Smooth muscle cell of the brain vasculature (primary cell): ENCODE results near the gene TGM1.

Source experiments
- DNase-seq: peaks from one replicate; pipeline ENCODE4 v3.0.0-alpha.2; 2012; ENCODE audit warnings: low read depth, low spot score

Gene TGM1

DNA sequence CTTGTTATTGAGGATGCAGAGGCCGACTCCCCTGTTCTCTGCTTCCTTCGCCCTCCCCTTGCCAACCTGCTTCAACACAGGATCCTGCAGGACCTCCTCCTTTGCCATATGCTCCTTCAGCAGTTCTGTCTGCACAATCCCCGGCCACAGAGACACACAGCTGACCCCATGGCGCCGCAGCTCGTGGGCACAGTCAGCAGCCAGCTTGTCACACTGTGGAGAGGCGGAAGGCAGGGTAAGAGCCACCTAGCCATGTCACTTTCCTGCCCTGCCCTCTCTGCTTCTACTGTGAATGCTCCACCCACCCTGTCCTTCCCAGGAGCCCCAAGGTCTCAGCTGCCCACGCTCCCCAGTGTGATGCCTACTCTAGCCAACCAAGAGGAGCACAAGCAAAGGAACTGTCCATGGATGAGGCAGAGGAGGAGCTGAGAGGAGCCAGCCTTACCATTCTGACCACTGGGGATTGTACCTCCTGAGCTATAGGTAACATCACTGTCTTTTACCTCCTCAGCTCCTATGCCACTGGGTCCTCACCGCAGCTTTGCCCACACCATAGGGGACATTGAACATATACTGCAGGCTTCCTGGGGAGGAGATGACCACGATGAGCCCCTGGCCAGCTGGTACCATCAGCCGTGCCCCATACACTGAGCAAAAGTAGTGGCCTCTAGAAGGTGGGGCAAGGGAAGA lies 29.3 kb upstream of the TGM1 start:
- no peak for DNase-seq

DNA sequence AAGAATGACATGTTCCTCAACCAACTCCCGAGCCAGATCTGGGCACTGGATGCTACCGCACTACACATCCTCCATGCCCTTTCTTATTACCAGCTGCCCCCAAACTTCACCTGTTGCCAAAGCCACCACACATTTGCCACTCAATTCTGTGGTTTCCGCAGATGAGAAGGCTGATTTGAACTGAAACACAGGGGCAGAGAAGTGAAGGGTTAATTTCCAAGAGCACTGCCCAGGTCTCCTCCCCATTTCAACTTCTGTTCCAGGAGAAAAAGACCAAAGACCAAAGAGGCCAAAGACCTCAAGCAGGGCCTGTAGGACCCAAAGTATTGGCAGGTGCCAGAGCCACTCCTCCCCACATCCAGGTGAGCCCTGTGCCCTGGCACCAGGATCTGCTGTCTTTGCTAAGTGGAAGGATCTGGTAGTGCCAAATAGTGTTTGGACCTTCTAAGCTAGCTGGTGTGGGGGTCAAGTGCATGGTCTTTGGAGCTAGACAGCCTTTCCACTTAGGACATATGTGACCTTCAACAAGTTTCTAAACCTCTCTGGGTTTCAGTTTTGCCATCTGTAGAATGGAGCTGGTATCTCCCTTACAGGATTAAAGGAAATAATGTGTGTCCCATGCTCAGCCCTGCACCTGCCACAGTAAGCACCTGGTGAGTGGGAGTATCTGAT lies 28.6 kb upstream of the TGM1 start:
- DNase-seq = no peak

DNA sequence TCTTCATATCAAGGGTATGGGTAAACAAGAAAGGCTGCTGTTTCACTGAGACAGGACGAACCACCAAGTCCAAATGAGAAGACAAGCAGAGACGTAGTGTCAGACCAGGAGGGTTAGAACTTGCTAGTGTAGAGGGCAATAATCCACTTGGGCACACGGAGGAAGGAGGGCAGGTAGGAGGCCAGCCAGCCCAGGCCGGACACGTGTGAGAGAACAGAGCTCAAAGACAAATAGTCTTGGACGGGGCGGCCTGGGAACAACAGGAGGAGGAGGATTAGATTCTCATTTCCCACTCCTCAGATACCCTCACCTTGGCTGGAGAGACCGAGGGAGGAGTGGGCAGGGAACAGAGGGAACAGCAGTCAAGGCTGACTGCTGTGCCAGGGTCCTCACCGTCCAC lies 27.8 kb upstream of the TGM1 start:
- DNase-seq = no peak

DNA sequence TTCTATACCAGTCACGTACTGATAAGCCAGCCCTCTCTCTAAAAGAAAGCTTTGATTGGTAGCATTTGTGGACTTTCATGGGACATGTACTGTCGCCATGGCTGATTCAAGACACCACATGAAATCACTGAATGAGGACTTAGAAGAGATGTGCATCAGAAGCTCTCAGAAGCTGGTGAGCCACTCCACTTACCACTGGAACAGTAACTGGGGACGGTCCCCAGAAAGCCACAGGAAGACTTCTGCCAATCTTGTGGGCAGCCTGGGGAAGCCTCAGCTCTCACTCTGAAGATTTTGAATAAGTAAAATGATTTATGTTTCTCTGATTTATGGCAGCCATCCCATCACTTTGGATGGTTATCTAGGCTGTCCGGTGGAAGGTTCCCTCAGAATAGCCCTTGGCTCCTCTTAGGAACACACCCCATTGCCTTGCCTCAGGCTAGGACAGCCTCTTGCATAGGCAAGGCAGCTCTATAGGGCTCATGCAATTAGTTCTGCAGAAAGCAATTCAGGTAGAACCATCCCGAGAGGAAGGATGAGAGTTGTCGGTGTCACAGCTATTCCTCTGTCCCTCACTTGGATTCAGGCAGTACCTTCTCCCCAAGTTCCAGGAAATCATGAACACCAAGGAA lies 26.8 kb upstream of the TGM1 start:
- no peak for DNase-seq

DNA sequence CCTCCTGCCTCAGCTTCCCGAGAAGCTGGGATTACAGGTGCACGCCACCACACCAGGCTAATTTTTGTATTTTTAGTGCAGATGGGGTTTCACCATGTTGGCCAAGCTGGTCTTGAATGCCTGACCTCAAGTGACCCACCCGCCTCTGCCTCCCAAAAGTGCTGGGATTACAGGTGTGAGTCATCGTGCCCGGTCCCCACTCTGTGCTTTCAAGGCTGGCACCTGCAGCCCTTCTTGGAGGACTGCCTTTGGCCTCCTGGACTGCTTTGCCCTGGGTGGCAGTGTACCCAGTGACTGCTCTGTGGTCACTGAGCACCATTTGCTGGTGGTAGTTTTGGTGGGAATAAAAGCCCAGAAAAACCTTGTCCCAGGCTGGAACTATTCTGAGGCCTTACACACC lies 24.0 kb upstream of the TGM1 start:
- DNase-seq = no peak

DNA sequence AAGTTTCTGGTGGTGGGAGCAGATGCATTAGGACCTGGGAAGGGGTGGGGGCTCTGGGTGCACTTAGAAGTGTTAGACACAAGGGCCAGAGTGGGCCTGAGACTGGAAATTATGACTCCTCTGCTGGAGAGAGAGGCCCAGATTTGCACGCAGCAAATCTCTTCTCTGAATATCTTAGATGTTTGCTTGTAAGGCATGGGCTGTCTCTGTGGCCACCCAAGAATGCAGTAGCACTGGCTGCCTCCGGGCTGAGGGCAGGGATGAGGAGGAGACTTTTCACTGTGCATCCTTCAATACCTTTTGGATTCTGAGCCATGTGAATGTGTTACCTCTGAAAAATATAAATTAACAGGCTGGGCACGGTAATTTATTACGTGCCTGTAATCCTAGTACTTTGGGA lies 22.4 kb upstream of the TGM1 start:
- no peak for DNase-seq

DNA sequence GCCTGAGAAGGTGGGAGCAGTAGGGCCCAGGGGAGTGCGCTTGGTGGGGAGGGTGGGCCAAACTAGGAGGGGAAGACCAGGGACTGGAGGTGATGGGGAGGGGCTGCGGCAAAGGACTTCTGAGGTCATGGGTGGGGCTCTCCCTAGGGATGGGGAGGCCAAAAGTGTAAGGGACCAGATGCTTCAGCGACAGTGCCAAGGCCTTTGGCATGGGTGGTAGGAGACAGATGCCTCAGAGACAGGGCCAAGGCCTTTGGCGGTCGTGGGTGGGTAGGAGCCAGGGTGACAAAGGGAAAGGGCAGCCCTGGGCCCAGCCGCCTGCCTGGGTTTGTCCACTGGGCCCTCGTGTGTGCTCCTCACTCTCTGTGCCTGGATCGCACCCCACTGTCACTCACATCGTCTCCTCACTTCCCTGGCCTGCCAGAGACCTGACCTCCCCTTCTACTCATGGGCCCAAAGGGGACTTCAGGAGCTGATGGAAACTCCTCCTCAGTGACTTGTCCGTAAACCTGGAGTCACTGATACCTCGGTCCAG lies 21.6 kb upstream of the TGM1 start:
- DNase-seq = no peak

DNA sequence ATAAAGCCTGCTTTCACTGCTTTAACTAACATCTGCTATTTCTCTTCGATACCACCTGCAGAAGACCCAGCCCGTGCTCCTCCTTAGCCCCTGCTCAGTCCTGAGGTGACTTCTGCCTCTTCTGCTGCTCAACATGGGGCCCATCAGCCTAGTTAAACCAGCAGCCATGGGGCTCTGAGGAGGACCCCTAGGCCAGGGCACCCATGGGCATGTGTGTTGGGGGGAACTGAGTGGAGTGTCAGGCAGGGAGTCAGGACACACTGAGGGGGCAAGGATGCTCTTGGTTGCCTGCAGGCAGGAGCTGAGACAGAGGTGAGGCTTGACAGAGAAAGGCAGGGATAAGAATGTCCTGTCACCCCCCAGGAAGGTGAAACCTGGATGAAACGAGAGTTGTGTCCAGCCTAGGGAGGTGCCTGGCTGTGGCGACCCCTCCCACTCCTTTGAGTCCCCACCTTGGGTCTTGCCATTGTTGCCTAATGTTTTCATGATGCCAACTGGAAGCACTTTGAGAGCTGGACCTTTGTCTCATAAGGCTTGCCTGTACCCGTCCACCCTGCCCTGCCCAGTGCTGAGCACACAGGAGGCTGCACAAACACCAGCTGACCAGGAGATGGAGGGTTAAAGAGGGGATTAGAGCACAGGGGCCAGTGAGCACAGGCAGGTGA lies 21.0 kb upstream of the TGM1 start:
- no peak for DNase-seq

DNA sequence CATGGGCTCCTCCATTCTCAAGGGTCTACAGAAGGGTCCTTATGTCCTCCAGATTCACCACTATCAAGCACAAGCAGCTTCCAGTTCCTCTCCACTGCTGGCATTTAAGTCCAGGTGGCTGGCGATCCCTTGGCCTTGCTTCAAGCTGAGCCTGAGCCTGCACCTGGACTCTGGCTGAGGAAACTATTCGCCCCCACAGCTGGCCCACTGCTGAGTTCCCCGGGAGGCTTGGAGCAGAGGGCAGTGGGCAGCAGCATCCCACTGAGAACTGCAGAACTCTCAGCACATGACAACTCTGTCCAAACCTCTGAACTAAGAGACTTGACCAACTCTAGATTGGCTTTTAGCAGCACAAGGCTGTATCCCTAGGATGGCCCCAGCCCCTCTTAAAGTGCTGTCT lies 19.8 kb upstream of the TGM1 start:
- DNase-seq = no peak

DNA sequence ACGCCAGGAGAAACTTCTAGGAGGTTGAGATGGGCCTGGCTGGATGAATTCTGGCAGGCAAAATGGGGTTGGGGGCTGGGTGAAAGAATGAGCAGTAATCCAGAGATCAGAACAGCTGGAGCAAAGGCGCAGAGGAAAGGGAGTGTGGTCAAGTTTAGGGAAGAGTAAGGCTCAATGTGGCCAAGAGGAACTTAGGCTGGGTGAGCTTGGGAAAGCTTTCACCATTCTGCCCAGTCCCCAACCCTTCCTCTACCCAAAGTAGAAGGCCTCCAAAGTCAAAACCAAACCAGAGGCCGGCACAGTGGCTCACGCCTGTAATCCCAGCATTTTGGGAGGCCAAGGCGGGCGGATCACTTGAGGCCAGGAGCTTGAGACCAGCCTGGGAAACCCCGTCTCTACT lies 18.7 kb upstream of the TGM1 start:
- DNase-seq = no peak

DNA sequence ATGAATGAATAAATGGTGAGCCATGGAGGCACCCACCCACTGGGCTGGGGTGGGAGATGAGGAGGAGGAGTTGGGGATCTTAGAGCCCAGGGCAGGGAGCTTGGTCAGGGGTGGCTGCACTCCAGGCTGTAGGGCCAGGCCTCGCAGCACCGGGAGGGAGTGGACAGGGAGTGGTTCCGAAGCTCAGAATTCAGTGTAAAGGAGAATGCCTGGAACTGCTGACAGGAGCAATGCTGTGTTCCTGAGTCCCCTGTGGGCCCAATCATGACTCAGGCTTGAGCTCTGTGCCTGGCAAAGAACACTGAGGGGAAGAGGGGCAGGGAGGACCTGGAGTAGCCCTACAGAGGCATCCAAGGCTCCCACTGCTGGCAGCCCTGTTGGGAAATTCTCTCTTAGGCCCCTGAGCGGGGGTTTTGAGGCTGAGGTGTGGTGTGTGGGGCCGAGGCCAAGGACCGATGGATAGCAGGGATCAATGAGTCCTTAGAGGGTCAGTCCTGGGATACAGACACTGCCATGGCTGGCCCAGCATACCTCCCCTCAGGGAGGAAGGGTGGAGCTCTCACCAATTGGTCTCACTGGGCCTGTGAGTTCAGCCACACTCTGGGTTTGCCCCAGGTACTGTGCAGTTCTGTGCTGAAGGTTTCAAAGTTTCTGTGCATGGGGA lies 18.0 kb upstream of the TGM1 start:
- DNase-seq = no peak

DNA sequence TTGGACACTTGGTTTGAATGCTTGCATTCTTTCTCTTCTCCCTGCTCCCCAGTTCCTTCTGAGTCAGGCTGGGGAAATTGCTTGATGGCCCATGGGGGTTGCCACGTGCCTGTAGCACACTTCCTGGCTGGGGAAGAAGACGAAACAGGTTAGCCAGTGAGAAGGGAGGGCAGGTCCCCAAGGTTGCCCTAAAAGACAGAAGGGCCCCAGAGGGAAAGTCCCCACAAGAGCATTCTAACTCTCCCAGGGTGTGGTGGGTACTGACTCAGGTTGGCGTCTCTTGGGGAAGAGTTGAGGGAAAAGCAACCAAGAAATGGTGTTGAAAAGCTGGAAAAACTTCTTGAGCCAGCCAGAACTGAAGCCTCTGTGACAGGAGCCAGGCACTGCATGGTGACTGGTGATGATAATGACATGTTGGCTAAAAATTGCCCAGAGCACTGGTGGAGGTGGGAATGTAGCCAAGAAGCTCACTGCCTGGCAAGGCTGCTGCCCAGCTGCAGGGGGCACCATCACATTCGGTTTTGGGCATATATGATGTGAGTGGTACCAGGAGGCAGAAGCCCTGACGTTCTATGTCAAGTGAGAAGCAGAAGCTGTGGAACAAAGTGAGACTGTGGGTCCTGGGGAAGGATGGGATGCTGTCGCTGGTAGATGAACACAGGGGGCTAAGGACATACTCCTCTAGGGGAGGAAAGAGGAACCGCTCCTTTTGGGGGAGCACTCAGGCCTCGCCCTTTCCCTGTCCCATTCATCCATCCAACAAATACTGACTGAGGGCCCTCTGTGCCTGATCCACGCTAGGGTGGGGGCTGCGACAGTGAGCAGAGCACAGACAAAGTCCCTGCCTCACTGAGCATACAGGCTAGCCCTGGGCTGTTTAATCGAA lies 16.6 kb upstream of the TGM1 start:
- no peak for DNase-seq

DNA sequence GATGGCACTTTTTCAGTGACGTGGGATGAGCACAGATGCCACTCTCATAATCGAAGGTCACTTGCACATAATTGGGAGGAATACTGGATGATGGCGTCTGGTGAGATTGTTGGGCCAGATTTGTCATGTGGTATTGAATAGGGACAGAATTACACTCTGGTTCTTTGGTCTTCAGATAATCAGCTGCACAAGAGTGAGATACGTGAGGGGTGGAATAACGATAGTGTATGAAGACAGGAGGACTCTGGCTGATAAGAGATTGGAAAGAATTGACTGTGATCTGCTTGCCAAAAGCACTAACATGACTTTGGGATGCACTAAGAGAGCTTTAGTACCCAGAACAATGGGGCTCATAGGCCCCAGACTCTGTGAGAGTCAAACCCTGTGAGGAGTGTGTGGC lies 15.4 kb upstream of the TGM1 start:
- DNase-seq = no peak

DNA sequence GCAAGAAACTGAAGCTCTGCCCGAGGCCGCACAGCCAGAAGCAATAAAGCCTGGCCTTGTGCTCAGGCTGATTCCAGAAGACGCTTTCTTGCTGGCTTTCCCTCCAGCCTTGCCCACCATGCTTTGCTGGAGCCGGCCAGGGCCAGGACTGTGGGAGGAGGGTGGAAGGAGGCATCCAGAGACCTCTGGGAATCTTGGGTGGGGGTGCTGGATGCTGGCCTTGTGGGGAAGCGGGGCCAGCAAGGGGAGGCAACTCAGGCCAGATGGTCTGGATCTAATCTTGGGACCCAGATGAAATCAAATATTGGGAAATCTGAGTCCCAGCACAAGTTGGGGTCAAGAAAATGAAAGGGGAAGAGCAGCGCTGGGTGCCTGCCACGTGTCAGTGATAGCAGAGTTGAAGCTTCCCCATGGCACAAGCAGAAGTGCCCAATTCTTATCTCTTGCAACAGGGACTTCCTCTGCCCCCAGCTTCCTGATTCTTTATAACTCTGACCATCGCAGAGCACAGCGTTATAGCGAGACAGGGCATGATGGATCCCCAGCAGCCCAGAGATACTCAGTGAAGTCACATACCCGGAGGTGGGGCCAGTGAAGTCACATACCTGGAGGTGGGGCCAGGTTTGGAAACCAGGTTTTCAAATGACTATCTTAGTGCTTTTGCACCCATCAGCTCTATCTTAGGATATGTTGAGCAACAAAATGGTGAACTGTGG lies 14.8 kb upstream of the TGM1 start:
- no peak for DNase-seq

DNA sequence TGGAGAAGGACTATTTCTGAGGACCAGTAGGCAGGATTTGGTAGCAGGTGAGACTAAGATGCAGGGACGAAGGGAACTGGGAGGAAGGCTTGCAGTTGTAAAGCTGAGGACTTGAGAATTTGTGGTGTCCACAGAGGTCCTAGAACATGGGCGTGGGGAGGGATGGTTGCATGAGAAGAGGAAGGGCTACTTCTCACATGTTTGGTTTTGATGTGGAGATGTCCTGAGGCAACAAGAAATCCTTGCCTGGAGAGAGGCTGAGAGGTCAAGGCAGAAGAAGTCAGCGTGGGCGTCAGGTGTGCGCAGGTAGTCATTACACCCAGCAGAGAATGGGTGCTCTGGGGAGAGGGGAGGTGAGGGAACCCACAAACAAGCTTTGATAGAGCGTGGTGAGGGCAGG lies 14.1 kb upstream of the TGM1 start:
- DNase-seq = no peak

DNA sequence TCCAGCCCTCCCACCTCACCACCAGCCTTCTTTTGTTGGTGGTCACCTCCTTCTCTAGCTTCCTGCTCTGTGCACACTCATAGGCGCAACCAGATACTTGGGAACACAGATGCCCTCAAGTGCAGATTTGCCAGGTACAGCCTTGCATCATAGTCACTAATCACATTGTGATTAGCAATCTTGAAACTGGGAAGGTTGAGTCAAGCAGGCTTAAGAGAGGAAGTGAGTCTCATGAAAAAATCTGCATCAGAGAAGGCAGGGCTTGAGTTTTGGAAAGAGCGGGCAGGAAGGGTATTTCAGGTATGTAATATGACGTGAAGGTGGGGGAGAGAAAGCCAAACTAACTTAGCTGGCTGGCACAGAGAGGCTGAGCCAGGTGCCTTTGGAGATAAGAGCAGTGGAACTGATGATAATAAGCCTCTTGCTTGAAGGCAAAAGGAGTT lies 11.1 kb upstream of the TGM1 start:
- no peak for DNase-seq

DNA sequence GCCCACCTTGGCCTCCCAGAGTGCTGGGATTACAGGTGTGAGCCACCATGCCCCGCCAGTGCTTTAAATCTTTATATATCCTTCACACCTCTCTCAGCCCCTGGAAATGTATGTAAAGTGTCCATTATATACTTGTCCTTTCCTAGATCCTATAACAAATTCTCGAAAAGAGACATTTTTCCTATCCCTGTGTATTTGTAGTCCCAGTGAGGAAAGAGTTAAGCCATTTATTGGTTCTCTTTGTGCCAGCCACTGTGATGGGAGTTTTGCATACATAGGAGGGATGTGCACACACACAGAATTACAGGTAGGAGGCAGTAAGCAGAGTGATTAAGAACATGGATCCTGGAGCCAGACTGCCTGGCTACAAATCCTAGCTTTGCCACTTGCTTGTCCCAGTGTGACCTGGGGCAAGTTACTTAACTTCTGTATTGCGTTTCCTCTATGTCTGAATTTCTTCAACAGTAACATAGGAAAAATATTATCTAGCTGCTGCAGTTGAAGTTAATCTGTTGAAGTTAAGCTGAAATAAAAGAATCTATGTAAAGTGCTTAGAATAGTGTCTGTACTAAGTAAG lies 10.5 kb upstream of the TGM1 start:
- DNase-seq = no peak

DNA sequence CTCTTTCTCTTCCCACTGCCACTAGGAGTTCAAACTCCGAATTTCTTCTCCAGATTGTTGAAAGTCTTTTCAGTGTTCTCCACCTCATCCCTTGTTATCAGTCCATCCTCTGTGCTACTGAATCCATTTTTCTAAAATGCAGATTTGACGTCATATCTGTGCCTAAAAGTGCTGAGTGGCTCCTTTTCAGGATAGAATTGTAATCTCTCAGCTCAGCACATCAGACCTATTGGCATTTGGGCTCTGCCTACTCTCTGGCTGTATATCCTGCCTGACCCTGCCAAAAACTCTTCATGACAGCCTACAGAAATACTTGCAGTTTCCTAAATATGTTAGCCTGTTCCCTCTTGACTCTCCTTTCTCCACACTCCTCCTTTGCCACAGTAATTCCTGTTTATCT lies 9.5 kb upstream of the TGM1 start:
- DNase-seq = no peak

DNA sequence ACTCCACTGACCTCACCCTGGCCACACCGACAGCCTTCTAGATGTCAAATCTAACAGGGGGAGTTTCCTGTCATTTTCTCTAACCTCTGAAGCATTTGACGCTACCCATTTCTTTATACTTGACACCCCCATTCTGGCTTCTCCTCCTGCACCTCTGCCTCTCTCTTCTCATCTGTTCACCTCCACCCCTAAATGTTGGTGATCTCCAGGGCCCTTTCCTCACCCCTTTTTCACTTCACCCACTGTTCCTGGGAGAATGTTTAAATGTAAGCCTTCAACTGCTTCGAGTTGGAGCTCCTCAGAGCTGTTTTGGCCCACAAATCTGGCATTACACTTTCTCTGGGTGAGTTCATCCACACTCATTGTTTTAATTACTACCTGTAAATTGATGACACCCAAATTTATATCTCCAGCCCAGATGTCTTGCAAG lies 8.9 kb upstream of the TGM1 start:
- no peak for DNase-seq
